Right hindlimb (tissue), 1 donor: ENCODE data around the gene HYAL3.
"Not testable (repeated sequence)": the region's sequence is repeated elsewhere in the genome, so short reads cannot be mapped to it uniquely, and the experiment has no call there.

Source experiments
- DNase-seq: peaks from one replicate; pipeline ENCODE4 v3.0.0-alpha.2; 2018

The HYAL3 gene

GRCh38 chr3:50254577-50255250, 44.5 kb downstream of the HYAL3 start:
- DNase-seq, result no peak

GRCh38 chr3:50251220-50251619, 48.0 kb downstream of the HYAL3 start:
- no peak for DNase-seq

GRCh38 chr3:50250514-50250913, 48.7 kb downstream of the HYAL3 start:
- DNase-seq, result no peak

- no peak for DNase-seq
Observed at GRCh38 chr3:50249457-50249856, 49.7 kb downstream of the HYAL3 start.

GRCh38 chr3:50248387-50248786, 50.8 kb downstream of the HYAL3 start:
- no peak for DNase-seq

GRCh38 chr3:50246517-50246954, 52.7 kb downstream of the HYAL3 start:
- DNase-seq, result peak; percentile 82

GRCh38 chr3:50245831-50246516, 53.2 kb downstream of the HYAL3 start:
- DNase-seq, result peak; percentile 94

- no peak for DNase-seq
Observed at GRCh38 chr3:50245251-50245745, 53.9 kb downstream of the HYAL3 start.

- not testable (repeated sequence) for DNase-seq
Observed at GRCh38 chr3:50244813-50245212, 54.4 kb downstream of the HYAL3 start.

- DNase-seq, result no peak
Observed at GRCh38 chr3:50243543-50243895, 55.7 kb downstream of the HYAL3 start.

- DNase-seq, result peak; percentile 65
Observed at GRCh38 chr3:50242851-50243542, 56.2 kb downstream of the HYAL3 start.
